Caco-2 (cell line): ENCODE measurements around the gene SLC12A8. TPM values are rescaled to one million over a fixed set of nuclear protein-coding genes. Genes with fewer than 3 reads are reported as not detected.

Source experiments
- BruUV-seq: library from RNA; stranded (reverse); fragments of 400-500 nt; replicated peaks from 2 replicates; lab custom pipeline; 2021; lab: Mats Ljungman, UMichigan
- CTCF ChIA-PET: fragments of 300-600 bp; sonication (Branson Sonifier 250); formaldehyde crosslinking; loops from one replicate; lab custom pipeline; 2022; ENCODE audit warnings: antibody characterized with exemption; lab: Charles Lee
- POLR2A ChIA-PET: fragments of 300-600 bp; sonication (Branson Sonifier 250); formaldehyde crosslinking; loops from one replicate; lab custom pipeline; 2022; ENCODE audit warnings: antibody characterized with exemption; lab: Charles Lee
- DNase-seq, 2 experiments: peaks; one replicate each; pipeline versions ENCODE4 v3.0.0 to v3.0.0-alpha.2; 2020 to 2022
- H3K27me3 ChIP-seq: replicated peaks from 2 replicates; pipeline ENCODE4 v1.6.0; 2011; ENCODE audit warnings: low read length; ENCODE audit not compliant: control insufficient read depth, insufficient read depth
- H3K36me3 ChIP-seq: 2 replicates; pipeline ENCODE4 v1.5.1; 2011; ENCODE audit warnings: low read length; ENCODE audit not compliant: control insufficient read depth, insufficient read depth
- H3K4me1 ChIP-seq: fragments of 250-450 bp; sonication (Bioruptor Pico); 2 replicates; pipeline ENCODE4 v1.5.1; 2020; ENCODE audit warnings: mild to moderate bottlenecking
- H3K4me3 ChIP-seq: 2 replicates; pipeline ENCODE4 v1.5.1; 2011; ENCODE audit warnings: low read depth, mild to moderate bottlenecking, control low read depth, low read length
- H3K9me3 ChIP-seq: fragments of 250-450 bp; sonication (Bioruptor Pico); 2 replicates; pipeline ENCODE4 v1.5.1; 2020; ENCODE audit warnings: mild to moderate bottlenecking, moderate library complexity
- H3K27ac Mint-ChIP-seq: one replicate; pipeline ENCODE4 v1.8.0; 2022; ENCODE audit warnings: mixed read lengths; ENCODE audit not compliant: unreplicated experiment
- H3K27me3 Mint-ChIP-seq: one replicate; pipeline ENCODE4 v1.8.0; 2022; ENCODE audit warnings: mixed read lengths; ENCODE audit not compliant: insufficient read depth, unreplicated experiment
- H3K36me3 Mint-ChIP-seq: one replicate; pipeline ENCODE4 v1.8.0; 2022; ENCODE audit warnings: mild to moderate bottlenecking, mixed read lengths; ENCODE audit not compliant: insufficient read depth, unreplicated experiment
- H3K4me1 Mint-ChIP-seq: one replicate; pipeline ENCODE4 v1.8.0; 2022; ENCODE audit warnings: low read depth, mixed read lengths; ENCODE audit not compliant: unreplicated experiment
- H3K4me3 Mint-ChIP-seq: one replicate; pipeline ENCODE4 v1.8.0; 2022; ENCODE audit warnings: mild to moderate bottlenecking, moderate library complexity, mixed read lengths; ENCODE audit not compliant: unreplicated experiment
- H3K9me3 Mint-ChIP-seq: one replicate; pipeline ENCODE4 v1.8.0; 2022; ENCODE audit warnings: mixed read lengths; ENCODE audit not compliant: unreplicated experiment
- intact Hi-C: fragments of 100-400 bp; cut with micrococcal nuclease; formaldehyde crosslinking; loops from one replicate; pipeline ENCODE4 v1.10.0; 2022; ENCODE audit not compliant: unreplicated experiment
- total RNA-seq: library from RNA; stranded (reverse); gene quantifications from 2 replicates; pipeline ENCODE4 v1.2.3, GENCODE V29; 2022
- TF ChIP-seq, protein P1 (sequence below), 2 experiments: fragments of 200-600 bp in 1 of 2; IDR thresholded peaks; 1 replicate in 1 of 2; 2 replicates in 1 of 2; pipeline versions ENCODE4 v1.5.1 to v1.8.0; 2011 to 2022; ENCODE audit warnings: antibody characterized with exemption in 1 of 2, control low read depth in 1 of 2, inconsistent platforms in 1 of 2, low read depth in 1 of 2, low read length in 1 of 2, mild to moderate bottlenecking in 1 of 2, moderate library complexity in 1 of 2; ENCODE audit not compliant: insufficient read depth in 1 of 2, severe bottlenecking in 1 of 2, unreplicated experiment in 1 of 2

SLC12A8 gene
- total RNA-seq, 1 experiment from 2014 or later: 23.3 TPM

DNA sequence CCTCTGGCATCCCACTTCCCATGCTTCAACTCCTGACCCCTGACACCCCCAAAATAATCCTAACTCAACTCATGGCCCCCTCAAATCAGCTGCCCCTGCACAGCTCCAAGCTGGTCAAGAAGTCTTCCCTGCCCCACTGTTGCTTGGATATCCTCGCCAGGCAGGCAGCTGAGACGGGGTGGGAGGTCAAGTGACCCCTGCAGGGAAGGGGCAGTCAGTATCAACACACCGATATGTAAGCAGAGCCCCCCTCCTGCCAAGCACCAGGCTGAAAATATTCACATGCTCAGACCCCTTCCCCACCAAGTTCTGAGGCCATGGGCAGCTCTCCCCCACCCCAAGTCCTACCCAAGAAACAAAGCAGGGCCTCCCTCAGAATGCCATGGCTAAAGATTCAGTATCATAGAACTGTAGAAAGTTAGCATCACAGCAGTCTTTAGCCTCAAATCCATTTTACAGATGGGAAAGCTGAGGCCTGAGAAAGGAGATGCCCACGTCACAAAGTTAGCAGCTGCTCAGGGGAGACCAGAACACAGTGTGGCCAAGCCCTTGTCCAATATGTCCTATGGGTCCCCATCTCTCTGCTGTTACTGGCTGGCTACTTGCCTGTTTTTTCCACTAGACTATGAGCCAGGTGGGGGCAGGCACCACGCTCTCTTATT lies 67.8 kb downstream of the SLC12A8 start:
- TF ChIP-seq, protein P1, sequence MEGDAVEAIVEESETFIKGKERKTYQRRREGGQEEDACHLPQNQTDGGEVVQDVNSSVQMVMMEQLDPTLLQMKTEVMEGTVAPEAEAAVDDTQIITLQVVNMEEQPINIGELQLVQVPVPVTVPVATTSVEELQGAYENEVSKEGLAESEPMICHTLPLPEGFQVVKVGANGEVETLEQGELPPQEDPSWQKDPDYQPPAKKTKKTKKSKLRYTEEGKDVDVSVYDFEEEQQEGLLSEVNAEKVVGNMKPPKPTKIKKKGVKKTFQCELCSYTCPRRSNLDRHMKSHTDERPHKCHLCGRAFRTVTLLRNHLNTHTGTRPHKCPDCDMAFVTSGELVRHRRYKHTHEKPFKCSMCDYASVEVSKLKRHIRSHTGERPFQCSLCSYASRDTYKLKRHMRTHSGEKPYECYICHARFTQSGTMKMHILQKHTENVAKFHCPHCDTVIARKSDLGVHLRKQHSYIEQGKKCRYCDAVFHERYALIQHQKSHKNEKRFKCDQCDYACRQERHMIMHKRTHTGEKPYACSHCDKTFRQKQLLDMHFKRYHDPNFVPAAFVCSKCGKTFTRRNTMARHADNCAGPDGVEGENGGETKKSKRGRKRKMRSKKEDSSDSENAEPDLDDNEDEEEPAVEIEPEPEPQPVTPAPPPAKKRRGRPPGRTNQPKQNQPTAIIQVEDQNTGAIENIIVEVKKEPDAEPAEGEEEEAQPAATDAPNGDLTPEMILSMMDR (IDR thresholded peaks at IDR 0.05; ENCODE audit: insufficient read depth in 1 of 2, low read depth in 1 of 2, low read length in 1 of 2, severe bottlenecking in 1 of 2, unreplicated experiment in 1 of 2): no peak
- no peak for DNase-seq
- no peak overlapping the region for H3K4me3 ChIP-seq
- H3K27me3 Mint-ChIP-seq: no peaks in the 10 kb centered on the region
- H3K9me3 Mint-ChIP-seq: no peaks in the 10 kb centered on the region
- BruUV-seq: no TSS peak
- no peaks in the 10 kb centered on the region for H3K27me3 ChIP-seq
- no peak overlapping the region for H3K4me3 Mint-ChIP-seq
- CTCF ChIA-PET: no interaction called here
- H3K4me1 Mint-ChIP-seq: peaks cover 11% of the 10 kb centered on the region
- peaks cover 6% of the 10 kb centered on the region for H3K36me3 Mint-ChIP-seq
- peak overlapping the region; percentile 85 for H3K27ac Mint-ChIP-seq
- H3K9me3 ChIP-seq: no peaks in the 10 kb centered on the region
- POLR2A ChIA-PET: no interaction called here
- 0 out of 2 replicates have a peak, but pooled peaks cover 2% of the 10 kb centered on the region for H3K36me3 ChIP-seq
- peaks cover 14% of the 10 kb centered on the region for H3K4me1 ChIP-seq
- intact Hi-C loops: no loop called here

DNA sequence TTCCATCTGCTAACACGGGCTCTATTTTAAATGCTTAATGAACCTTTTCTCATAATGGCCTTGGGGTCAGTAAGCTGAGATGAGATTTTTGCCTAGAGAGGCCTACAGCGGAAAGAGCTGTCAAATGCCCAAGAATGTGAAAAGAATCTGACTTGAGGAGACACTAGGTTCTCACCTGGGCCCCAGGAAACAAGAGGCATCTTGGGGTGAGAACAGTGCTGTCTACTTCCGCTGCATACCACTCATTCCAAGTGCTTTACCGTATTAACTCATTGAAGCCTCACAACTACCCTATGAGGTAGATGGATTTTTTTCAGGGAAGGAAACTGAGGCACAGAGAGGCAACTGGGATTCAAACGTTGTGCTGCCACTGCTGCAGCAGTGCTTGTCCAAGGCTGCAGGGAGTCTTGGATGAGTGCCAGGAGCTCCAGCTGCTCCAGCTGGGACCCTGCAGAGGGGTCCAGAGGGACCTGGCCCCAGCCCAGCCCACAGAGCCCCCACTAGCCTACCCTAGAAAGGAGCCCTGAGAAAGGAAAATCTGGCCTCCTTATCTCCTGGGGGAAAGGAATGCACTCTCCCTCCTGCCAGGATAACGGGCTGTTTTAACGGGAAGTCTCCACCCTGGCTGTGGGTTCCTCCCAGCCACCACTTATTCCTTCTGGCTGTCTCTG lies 68.4 kb downstream of the SLC12A8 start:
- intact Hi-C loops: no loop called here
- H3K27ac Mint-ChIP-seq: peak overlapping the region; percentile 85
- BruUV-seq: no TSS peak
- H3K27me3 Mint-ChIP-seq: no peaks in the 10 kb centered on the region
- Histone ChIP-seq H3K27me3 (no peaks in the 10 kb centered on the region), H3K4me1 (peaks cover 14% of the 10 kb centered on the region), H3K9me3 (no peaks in the 10 kb centered on the region), H3K4me3 (no peak overlapping the region), H3K36me3 (0 out of 2 replicates have a peak, but pooled peaks cover 2% of the 10 kb centered on the region)
- DNase-seq: no peak
- TF ChIP-seq, protein P1 (IDR thresholded peaks at IDR 0.05; ENCODE audit: insufficient read depth in 1 of 2, low read depth in 1 of 2, low read length in 1 of 2, severe bottlenecking in 1 of 2, unreplicated experiment in 1 of 2): no peak
- CTCF ChIA-PET: no interaction called here
- peaks cover 11% of the 10 kb centered on the region for H3K4me1 Mint-ChIP-seq
- peaks cover 6% of the 10 kb centered on the region for H3K36me3 Mint-ChIP-seq
- no peak overlapping the region for H3K4me3 Mint-ChIP-seq
- POLR2A ChIA-PET: no interaction called here
- no peaks in the 10 kb centered on the region for H3K9me3 Mint-ChIP-seq

DNA sequence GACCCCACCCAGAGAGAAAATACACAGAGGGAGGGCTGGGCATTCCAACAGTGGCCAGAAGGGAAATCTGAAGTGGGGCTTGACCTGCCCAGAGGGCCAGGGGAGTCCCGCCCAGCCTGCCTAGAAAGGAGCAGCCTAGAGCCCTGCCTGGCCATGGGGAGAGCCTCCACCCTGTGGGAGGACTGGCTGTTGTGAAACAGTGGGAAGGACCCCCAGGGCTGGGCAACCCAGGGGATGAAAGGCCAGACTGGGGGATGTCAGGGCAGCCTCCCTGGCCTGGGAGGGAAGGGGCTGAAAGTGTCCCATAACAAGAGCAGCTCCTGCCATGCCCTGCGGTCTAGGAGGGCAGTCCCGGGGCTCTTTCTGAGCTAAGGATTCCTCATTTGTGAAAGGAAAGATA lies 69.0 kb downstream of the SLC12A8 start:
- ChIA-PET POLR2A (no interaction called here), CTCF (no interaction called here)
- H3K36me3 Mint-ChIP-seq: peaks cover 6% of the 10 kb centered on the region
- H3K36me3 ChIP-seq: 0 out of 2 replicates have a peak, but pooled peaks cover 2% of the 10 kb centered on the region
- BruUV-seq: no TSS peak
- no peaks in the 10 kb centered on the region for H3K27me3 ChIP-seq
- H3K9me3 Mint-ChIP-seq: no peaks in the 10 kb centered on the region
- peaks cover 11% of the 10 kb centered on the region for H3K4me1 Mint-ChIP-seq
- no peak overlapping the region for H3K4me3 ChIP-seq
- DNase-seq: no peak
- no peak overlapping the region for H3K27ac Mint-ChIP-seq
- TF ChIP-seq, protein P1 (IDR thresholded peaks at IDR 0.05; ENCODE audit: insufficient read depth in 1 of 2, low read depth in 1 of 2, low read length in 1 of 2, severe bottlenecking in 1 of 2, unreplicated experiment in 1 of 2): no peak
- no peaks in the 10 kb centered on the region for H3K9me3 ChIP-seq
- intact Hi-C loops: no loop called here
- no peak overlapping the region for H3K4me3 Mint-ChIP-seq
- peaks cover 14% of the 10 kb centered on the region for H3K4me1 ChIP-seq
- H3K27me3 Mint-ChIP-seq: no peaks in the 10 kb centered on the region
